ENCODE measurements around the gene AP3S1.
A peak's percentile ranks its signal among the peaks of the same experiment; 100 is the strongest.
"Not testable (repeated sequence)": the region's sequence is repeated elsewhere in the genome, so short reads cannot be mapped to it uniquely, and the experiment has no call there.

Gene AP3S1

DNA sequence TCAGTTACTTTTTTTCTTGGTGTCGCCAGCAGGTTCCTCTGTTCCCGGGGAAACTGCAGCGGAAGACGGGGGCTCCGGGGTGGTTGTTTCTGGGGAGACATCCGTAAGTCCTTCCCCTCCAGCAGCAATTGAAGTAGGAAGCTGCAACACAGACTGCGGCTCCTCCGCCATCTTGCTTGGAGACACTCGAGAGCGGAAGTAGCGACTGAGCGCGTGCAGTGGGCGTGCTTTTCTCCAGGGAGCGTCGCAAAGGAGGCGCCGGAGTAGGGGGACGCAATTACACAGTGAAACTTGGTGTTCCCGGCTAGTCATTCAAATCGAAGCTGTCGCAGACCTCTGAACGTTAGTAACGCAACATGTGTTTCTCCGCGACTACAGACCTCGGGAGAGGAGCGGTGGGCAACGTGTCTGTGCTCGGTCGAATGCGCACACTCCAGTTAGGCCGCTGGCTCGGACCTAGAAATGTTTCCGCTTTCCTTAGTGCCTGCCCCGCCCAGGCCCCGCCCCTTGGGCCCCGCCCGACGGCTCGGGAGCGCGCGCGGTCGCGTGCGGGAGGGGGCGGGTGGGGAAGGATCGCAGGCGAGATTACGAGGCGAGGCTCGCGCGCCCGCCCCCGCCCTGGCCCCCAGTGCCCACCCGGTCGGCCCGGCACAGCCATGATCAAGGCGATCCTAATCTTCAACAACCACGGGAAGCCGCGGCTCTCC lies at the start of gene AP3S1, which contains the start of gene ATG12:
Gene AP3S1 (plus strand): TSS at position 554 of the 707 bp plus-strand sequence. CDS start 103 bp downstream, at position 657.
Gene ATG12 (minus strand): TSS at position 184 of the 707 bp plus-strand sequence. CDS start 13 bp downstream, at position 171.
- peak; percentile 42 for DNase-seq

- no peak for DNase-seq
Measured at GRCh38 chr5:115795700-115796099, 46.0 kb upstream of the AP3S1 start.

GRCh38 chr5:115796656-115797055 lies 45.1 kb upstream of the AP3S1 start:
- no peak for DNase-seq

- DNase-seq = no peak
Measured at GRCh38 chr5:115798252-115798651, 43.5 kb upstream of the AP3S1 start.

DNA sequence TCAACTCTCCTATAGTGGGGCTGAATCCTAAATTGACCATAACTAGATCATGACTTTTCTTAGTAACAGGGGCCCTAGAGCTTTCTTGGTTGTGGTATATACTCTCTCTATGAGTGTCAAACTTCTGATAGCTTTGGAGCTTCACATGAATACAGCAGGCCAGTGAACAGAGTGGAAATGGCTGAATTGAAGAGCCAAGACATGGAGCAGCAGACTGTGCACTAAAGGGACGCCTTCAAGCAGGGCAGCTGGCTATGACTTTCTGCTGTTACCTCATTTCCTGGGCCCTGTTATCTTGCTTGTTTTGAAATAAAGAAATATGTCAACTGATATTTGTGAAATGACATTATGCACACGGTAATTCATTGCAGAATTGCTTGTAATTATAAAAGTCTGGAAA lies 41.6 kb upstream of the AP3S1 start:
- no peak for DNase-seq

DNA sequence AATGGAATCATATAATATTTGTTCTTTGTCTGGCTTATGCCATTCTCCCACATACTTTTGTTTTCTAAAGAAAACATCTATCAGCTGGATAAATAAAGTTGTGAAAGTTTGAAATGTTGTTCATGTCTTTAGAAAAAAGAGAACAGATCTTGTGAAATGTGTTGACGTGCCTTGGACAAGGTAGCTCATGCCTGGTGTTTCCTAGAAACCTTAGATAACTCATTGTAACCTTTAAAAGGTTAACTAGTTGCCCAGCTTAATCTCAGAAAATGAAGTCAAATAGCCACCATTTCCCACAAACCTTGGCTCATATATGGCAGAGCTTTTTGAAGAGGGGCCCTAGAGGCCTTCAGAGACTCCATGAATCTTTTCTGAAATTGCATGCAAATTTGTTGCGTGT lies 40.6 kb upstream of the AP3S1 start:
- no peak for DNase-seq

- no peak for DNase-seq
Measured at GRCh38 chr5:115801984-115802383, 39.8 kb upstream of the AP3S1 start.

DNA sequence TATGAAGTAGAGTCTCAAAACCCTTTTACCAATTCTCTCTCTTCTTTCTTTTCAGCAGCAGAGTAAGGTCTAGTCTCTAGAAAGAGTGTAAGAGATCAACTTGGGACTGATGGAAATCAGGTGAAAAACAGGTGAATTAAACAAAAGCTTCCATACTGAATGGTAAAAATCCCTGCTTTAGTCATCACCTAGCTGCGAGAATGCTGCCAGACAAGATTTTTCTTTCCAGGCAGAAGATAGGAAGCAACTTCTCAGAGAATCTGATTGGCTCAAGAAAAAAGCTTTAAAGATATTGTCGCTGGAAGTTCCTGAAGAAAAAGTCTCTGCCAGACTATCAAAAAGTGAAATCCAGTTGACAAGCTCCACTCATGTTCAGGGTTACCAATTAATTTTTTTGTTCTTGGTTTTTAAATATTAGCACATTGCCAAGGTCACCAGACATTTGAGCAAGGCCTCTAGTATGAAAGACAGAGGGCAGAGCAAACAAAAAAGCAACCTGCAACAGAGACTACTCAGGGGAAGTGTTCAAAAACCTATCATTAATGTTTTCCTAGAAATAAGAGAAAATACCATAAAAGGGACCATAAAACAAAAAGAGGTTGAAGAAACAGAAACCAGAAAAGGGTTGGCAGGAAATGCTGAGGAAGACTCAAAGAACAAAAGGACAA lies 34.6 kb upstream of the AP3S1 start:
- no peak for DNase-seq

DNA sequence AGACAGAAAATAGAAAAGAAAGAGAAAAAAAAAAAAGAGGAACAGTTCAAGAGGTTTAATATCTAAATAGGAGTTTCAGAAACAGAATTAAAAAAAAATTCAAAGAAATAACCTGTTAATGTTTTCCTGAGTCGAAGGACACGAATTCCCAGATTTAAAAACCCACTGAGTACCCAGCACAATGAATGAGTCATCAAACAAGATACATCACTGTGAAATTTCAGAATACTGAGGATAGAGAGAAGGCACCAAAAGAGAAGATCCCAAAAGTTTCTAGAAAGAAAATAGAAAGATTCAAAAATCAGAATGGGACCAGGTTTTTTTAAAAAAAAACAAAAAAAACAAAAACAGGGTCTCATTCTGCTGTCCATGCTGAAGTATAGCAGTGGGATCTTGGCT lies 34.1 kb upstream of the AP3S1 start:
- DNase-seq = no peak

DNA sequence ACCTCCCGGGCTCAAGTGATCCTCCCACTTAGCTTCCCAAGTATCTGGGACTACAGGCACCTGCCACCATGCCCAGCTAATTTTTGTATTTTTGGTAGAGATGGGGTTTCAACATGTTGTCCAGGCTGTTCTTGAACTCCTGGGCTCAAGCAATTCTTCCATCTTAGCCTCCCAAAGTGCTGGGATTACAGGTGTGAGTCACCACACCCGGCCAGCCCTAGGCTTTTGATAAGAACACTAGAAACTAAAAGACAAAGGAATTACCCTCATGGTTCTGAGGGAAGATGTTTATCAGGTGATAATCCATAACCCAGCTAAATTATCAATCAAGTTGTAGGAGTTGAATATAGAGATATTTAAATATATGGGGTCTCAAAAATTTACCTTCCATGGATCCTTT lies 33.7 kb upstream of the AP3S1 start:
- not testable (repeated sequence) for DNase-seq

- no peak for DNase-seq
Measured at GRCh38 chr5:115809946-115810345, 31.8 kb upstream of the AP3S1 start.

DNA sequence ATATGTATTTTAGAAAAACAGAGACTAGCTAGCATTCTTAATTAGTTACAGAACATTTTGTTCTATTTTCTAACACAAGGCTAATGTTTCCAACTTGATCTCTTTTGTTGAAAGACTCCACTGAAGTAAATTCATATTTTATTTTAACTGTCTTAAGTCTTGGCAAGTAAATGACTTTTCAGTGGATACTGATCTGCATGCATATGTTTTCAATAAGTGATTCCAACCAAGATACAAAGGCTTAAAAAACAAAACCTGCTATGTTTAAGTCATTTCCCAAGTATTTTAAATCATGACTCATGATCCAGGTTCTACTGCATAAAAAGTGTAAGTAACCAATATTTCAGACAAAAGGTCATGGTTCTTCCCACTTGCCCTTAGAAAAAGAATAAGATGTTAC lies 31.0 kb upstream of the AP3S1 start:
- DNase-seq = no peak

DNA sequence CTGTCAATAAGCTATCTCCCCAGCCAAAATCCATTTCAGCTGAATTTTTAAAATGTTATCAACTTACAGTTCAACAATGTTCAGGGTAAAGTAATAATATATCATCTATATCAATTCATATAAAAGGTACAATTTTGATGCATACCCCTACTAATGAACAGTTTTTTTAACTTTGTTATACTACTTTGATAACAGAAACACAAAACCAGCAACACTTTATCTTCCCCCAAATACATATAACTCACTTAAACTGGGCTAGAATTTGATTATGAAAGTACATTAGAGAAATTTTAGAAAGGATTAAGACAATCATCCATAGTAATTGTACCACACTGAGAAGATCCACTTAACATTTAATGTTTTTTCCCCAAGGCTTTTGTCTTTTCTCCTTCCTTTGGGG lies 30.3 kb upstream of the AP3S1 start:
- no peak for DNase-seq

GRCh38 chr5:115812372-115812771 lies 29.4 kb upstream of the AP3S1 start:
- DNase-seq = no peak

DNA sequence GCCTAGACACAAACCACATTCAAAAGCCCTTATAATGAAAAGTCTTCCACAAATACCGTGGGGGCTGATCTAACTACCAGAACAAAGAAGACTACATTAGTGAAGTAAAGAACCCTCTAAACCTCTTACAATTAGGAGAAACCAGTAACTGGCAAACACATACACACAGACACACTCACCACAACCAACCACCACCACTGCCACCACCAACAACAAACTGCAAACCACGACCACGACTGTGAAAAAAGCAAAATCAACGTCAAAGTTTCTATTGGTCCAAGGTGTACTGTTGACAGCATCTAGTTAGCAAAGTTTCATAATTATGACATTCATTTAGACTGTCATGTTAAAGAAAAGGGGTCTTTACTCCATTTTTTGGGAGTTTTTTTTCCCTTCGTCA lies 28.0 kb upstream of the AP3S1 start:
- DNase-seq = no peak

DNA sequence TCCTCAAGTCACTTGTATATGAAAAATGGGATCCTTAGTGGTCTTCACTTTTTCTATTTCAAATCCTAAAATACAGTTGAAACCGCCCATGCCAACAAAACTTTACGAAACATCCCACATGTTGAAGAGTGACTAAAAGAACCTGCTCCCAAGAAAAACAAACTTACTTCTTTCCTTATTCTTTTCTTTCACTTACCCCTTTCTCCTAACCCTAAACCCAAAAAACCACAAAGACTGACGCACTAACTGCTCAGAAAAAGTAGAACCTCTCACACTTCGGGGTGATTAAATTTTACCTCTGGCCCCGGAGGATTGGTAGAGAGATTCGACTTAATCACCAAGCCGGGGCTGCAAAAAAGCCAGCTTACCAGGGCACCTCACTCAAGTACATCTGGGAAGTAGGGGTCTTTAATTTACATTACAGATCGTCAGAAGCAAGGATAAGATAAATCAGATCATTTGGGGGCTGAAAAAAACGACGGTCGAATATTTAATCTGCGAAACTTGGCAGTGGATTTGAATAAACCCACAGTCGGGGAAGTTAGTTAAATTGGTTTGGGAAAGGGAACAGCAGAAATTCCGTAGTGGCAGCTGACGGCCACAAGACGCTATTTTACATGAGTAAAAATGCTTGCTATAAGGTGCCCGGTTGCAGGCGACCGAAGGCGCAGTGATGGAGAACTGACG lies 26.6 kb upstream of the AP3S1 start:
- no peak for DNase-seq

DNA sequence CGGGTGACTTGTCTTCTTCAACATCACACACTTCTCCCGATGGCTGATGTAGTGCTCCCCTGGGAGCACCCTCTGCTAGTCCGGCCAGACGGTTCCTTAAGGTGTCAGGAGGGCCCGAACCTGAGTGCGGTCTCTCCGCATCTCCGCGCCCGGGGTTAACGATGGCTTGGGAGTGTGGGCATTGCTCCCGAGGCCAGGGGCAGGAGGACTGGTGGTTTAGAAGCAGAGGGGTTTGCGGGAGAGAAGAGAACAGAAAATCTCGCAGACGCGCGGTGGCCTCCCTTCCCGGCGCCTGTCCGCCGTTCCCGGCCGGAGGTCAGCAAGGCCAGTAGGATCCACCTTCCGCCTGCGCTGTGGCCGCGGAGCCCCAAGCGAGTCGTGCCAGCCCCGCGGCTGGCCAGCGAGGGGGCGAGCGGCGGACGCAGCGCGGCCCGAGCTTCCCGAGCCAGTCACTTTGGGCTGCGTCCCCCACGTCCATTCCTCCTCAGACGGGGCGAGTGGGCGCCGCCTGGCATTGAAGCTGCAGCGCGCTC lies 26.0 kb upstream of the AP3S1 start:
- no peak for DNase-seq

DNA sequence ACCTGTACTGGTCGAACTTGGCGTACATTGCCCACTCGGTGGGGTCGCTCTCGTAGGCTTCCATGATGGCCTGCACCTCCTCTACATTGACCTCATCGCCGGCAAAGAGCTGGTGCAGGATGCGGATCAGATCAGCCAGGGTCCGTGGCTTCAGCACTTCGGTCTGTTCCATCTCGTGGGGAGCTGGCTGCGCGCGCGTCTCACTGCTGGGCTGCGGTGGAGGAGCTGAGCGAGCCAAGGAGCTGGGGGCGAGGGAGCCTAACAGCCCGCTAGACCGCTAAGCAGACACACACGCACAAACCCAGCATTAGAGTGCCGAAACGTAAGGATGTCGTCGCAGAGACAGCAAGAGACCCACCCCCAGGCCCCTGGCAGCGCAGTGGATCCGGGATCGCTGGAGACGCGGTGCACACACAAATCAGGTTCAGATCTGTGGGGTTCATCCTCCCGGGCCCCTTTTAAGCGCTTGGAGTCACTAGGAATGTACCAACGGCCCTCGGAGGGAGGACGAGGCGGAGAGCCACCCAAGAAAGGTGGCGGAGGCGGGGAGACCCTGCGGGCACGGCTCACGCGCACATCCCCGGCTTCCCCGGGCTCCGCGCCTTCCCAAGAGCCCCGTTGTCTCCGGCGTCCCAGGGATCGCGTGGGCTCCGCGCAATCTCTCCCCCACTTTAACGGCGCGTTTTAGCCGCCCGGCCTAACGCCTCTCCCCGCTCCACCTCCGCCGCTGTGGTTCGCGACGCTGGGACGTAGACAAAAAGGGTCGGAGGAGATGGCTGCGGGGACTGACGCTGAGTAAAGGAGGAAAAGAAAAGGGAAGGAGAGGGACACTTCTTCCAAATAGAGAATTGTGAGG lies 25.3 kb upstream of the AP3S1 start, which contains the start of gene CDO1:
Gene CDO1 (minus strand): TSS at position 434 of the 856 bp plus-strand sequence. CDS start 262 bp downstream, at position 172.
- no peak for DNase-seq

DNA sequence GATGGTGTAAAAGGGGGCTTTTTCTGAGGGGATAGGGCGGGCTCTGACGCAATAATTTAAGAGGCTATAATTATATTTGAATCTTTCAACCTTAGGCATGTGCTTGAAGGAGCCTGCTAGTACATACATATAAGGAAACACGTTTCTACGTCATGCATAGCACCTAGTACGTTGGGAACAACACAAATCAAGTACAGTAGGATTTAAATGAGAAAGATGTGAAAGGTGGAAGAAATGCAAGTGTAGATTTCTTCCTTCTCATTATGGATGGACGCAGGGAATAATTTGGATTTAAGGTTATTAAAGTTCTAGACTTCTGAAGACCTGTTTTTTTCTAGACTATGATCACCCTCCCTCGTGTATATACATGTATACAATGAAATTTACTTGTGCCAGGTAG lies 24.3 kb upstream of the AP3S1 start:
- DNase-seq = no peak

DNA sequence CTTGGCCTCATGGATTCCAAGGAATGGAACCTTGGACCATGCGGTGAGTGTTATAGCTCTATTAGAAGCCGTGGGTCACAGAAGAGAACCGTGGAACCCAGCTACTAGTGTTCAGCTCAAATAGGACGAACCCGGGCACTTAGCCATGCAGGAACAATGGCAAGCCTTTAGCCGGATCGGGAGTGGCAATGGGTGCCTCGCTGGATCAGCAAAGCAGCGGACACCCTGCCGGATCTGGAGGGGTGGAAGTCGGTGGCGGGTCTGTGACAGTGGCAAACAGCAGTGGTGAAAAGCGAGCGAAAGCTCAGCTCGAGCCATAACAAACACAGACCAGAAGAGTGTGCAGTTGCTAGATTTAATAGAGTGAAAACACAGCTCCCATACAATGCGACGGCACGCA lies 22.9 kb upstream of the AP3S1 start:
- DNase-seq = no peak

DNA sequence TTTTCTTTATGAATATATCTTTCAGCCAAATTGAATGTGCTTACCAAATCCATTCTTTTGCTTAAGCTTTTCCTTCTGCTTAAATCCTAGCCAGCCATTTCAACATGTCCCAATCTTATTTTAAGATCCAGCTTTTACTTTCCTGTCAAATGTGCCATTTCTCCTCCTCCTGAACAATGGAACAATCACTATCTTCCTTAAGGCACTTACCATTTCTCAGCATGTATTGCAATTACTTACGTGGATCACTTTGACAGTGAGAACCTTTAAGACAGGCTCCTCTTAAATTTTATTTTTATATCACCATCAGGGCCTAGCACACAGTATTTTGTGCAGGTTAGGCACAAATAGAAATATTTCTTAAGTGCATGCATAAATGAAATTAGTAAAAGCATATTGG lies 20.9 kb upstream of the AP3S1 start:
- no peak for DNase-seq

GRCh38 chr5:115824983-115825382 lies 16.8 kb upstream of the AP3S1 start:
- DNase-seq = not testable (repeated sequence)

DNA sequence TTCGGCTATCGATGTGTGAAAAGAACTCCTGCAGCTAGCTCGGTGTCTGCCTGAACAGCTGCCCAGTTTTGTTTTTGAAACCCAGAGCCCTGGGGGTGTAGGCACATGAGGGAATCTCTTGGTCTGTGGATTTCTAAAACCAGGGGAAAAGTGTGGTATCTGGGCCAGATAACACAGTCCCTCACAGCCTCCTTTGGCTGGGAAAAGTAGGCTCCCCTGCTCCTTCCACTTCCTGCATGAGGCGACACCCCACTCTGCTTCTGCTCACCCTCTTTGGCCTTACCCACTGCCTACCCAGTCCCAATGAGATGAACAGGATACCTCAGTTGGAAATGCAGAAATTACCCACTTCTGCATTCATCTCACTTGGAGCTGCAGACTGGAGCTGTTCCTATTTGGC lies 15.8 kb upstream of the AP3S1 start:
- no peak for DNase-seq

Measured in cortex of kidney (tissue), 1 donor.